H1 (cell line): ENCODE data around the gene RALGAPA1.

Experiments used
- CHD2 ChIP-seq: IDR thresholded peaks from 2 replicates; pipeline ENCODE4 v1.6.1; 2012; ENCODE audit warnings: low read length, improper control_type of control experiment
- CTCF ChIP-seq, 3 experiments: IDR thresholded peaks; 1 replicate in 2 of 3; 2 replicates in 1 of 3; pipeline versions ENCODE4 v1.5.1 to v1.6.1; 2011; ENCODE audit warnings: low read length in 3 of 3, mild to moderate bottlenecking in 3 of 3, inconsistent platforms in 2 of 3, low read depth in 1 of 3, moderate library complexity in 1 of 3; ENCODE audit not compliant: insufficient read depth in 1 of 3; ENCODE audit errors: control extremely low read depth in 1 of 3
- E2F6 ChIP-seq: IDR thresholded peaks from 2 replicates; pipeline ENCODE4 v1.6.1; 2012; ENCODE audit warnings: inconsistent platforms
- EP300 ChIP-seq, 2 experiments: IDR thresholded peaks; 1 replicate in 1 of 2; 2 replicates in 1 of 2; pipeline ENCODE4 v1.6.1; 2011 to 2012; ENCODE audit warnings: low read depth in 2 of 2, low read length in 2 of 2, mild to moderate bottlenecking in 2 of 2, borderline replicate concordance in 1 of 2, inconsistent platforms in 1 of 2, moderate library complexity in 1 of 2
- EZH2 ChIP-seq: fragments of 200-600 bp; sonication (generic); IDR thresholded peaks from 2 replicates; pipeline ENCODE4 v1.7.1; 2012; ENCODE audit warnings: low read depth, mild to moderate bottlenecking, moderate library complexity, low read length, inconsistent platforms; ENCODE audit not compliant: severe bottlenecking
- KDM4A ChIP-seq: IDR thresholded peaks from one replicate; pipeline ENCODE4 v1.7.1; 2012; ENCODE audit warnings: low read depth, mild to moderate bottlenecking, moderate library complexity, low read length, inconsistent platforms; ENCODE audit not compliant: severe bottlenecking
- POLR2A ChIP-seq, 2 experiments: IDR thresholded peaks; 1 replicate in 1 of 2; 2 replicates in 1 of 2; pipeline ENCODE4 v1.6.1; 2011; ENCODE audit warnings: low read depth in 2 of 2, low read length in 2 of 2, mild to moderate bottlenecking in 2 of 2; ENCODE audit errors: control extremely low read depth in 1 of 2
- POLR2AphosphoS5 ChIP-seq: IDR thresholded peaks from 2 replicates; pipeline ENCODE4 v1.6.1; 2011; ENCODE audit warnings: low read depth, low read length
- SIN3A ChIP-seq, 2 experiments: IDR thresholded peaks in 1 of 2; conservative IDR thresholded peaks in 1 of 2; 2 replicates each; pipeline ENCODE4 v1.6.1; 2011 to 2012; ENCODE audit warnings: low read length in 2 of 2, improper control_type of control experiment in 1 of 2, low read depth in 1 of 2, mild to moderate bottlenecking in 1 of 2
- USF2 ChIP-seq: IDR thresholded peaks from 2 replicates; pipeline ENCODE4 v1.6.1; 2011; ENCODE audit warnings: low read length, improper control_type of control experiment

- TF ChIP-seq EZH2 (peak; percentile 1), EP300 (IDR thresholded peaks at IDR 0.05; ENCODE audit: borderline replicate concordance in 1 of 2, low read depth in 2 of 2, low read length in 2 of 2) (no peak), USF2 (no peak), CTCF (IDR thresholded peaks at IDR 0.05; ENCODE audit: control extremely low read depth in 1 of 3, insufficient read depth in 1 of 3, low read depth in 1 of 3, low read length in 3 of 3) (no peak), CHD2 (no peak), POLR2A (IDR thresholded peaks at IDR 0.05; ENCODE audit: control extremely low read depth in 1 of 2, low read depth in 2 of 2, low read length in 2 of 2) (no peak), KDM4A (peak; percentile 54), SIN3A (conservative IDR thresholded peaks at IDR 0.05 in 1 of 2, IDR thresholded peaks at IDR 0.05 in 1 of 2; ENCODE audit: low read depth in 1 of 2, low read length in 2 of 2) (no peak), E2F6 (no peak), POLR2AphosphoS5 (no peak)
Observed at GRCh38 chr14:35535483-35536112, 273.5 kb downstream of the RALGAPA1 start.
